Measurements from ENCODE around the gene NPHP3. TPM values are rescaled to one million over a fixed set of nuclear protein-coding genes. Genes with fewer than 3 reads are reported as not detected.

The NPHP3 gene
- total RNA-seq, 2 donors from 2014 or later: 15.7 to 23.0 TPM

GRCh38 chr3:132682201-132682600, 40.0 kb downstream of the NPHP3 start:
- Mint-ChIP-seq H3K9me3 (no peaks in the 10 kb centered on the region), H3K4me1 (no peaks in the 10 kb centered on the region), H3K4me3 (no peak overlapping the region), H3K27ac (no peak overlapping the region), H3K27me3 (ENCODE audit: insufficient read depth) (no peaks in the 10 kb centered on the region), H3K36me3 (ENCODE audit: low read depth) (peaks cover 46% of the 10 kb centered on the region)
- Histone ChIP-seq H3K4me3 (ENCODE audit: low read length) (no peak overlapping the region), H3K4me1 (ENCODE audit: control insufficient read depth, insufficient read depth, low read length) (no peaks in the 10 kb centered on the region), H3K36me3 (ENCODE audit: control insufficient read depth, insufficient read depth, low read length) (peaks cover 82% of the 10 kb centered on the region), H3K27ac (ENCODE audit: low read depth, low read length) (no peak overlapping the region), H3K9ac (ENCODE audit: extremely low read depth, low read length, poor library complexity, severe bottlenecking) (no peak overlapping the region), H3K9me3 (ENCODE audit: control insufficient read depth, low read length) (no peaks in the 10 kb centered on the region), H3K27me3 (ENCODE audit: control insufficient read depth, insufficient read depth, low read length, poor library complexity, severe bottlenecking) (no peaks in the 10 kb centered on the region)
- no peak for DNase-seq
- TF ChIP-seq CTCF (conservative IDR thresholded peaks at IDR 0.05): no peak

GRCh38 chr3:132681421-132681820, 40.8 kb downstream of the NPHP3 start:
- Mint-ChIP-seq H3K4me1 (no peaks in the 10 kb centered on the region), H3K27ac (no peak overlapping the region), H3K4me3 (no peak overlapping the region), H3K9me3 (no peaks in the 10 kb centered on the region), H3K27me3 (ENCODE audit: insufficient read depth) (no peaks in the 10 kb centered on the region), H3K36me3 (ENCODE audit: low read depth) (peaks cover 44% of the 10 kb centered on the region)
- Histone ChIP-seq H3K27ac (ENCODE audit: low read depth, low read length) (no peak overlapping the region), H3K4me1 (ENCODE audit: control insufficient read depth, insufficient read depth, low read length) (no peaks in the 10 kb centered on the region), H3K9ac (ENCODE audit: extremely low read depth, low read length, poor library complexity, severe bottlenecking) (no peak overlapping the region), H3K36me3 (ENCODE audit: control insufficient read depth, insufficient read depth, low read length) (peaks cover 82% of the 10 kb centered on the region), H3K9me3 (ENCODE audit: control insufficient read depth, low read length) (no peaks in the 10 kb centered on the region), H3K4me3 (ENCODE audit: low read length) (no peak overlapping the region), H3K27me3 (ENCODE audit: control insufficient read depth, insufficient read depth, low read length, poor library complexity, severe bottlenecking) (no peaks in the 10 kb centered on the region)
- 98 to 100% methylated on average over 2 to 3 of the region's 3 CpGs for WGBS, 2 experiments (ENCODE audit: insufficient coverage in 1 of 2, insufficient read length in 1 of 2)
- no peak for DNase-seq
- no peak for TF ChIP-seq CTCF (conservative IDR thresholded peaks at IDR 0.05)

GRCh38 chr3:132679911-132680310, 42.3 kb downstream of the NPHP3 start:
- Mint-ChIP-seq H3K4me3 (no peak overlapping the region), H3K9me3 (no peaks in the 10 kb centered on the region), H3K36me3 (ENCODE audit: low read depth) (peaks cover 46% of the 10 kb centered on the region), H3K4me1 (no peaks in the 10 kb centered on the region), H3K27me3 (ENCODE audit: insufficient read depth) (no peaks in the 10 kb centered on the region), H3K27ac (peak overlapping the region; percentile 38)
- Histone ChIP-seq H3K27ac (ENCODE audit: low read depth, low read length) (no peak overlapping the region), H3K9me3 (ENCODE audit: control insufficient read depth, low read length) (no peaks in the 10 kb centered on the region), H3K36me3 (ENCODE audit: control insufficient read depth, insufficient read depth, low read length) (peaks cover 86% of the 10 kb centered on the region), H3K4me3 (ENCODE audit: low read length) (no peak overlapping the region), H3K9ac (ENCODE audit: extremely low read depth, low read length, poor library complexity, severe bottlenecking) (no peak overlapping the region), H3K27me3 (ENCODE audit: control insufficient read depth, insufficient read depth, low read length, poor library complexity, severe bottlenecking) (no peaks in the 10 kb centered on the region), H3K4me1 (ENCODE audit: control insufficient read depth, insufficient read depth, low read length) (no peaks in the 10 kb centered on the region)
- 92 to 98% methylated on average over 4 of the region's 5 CpGs for WGBS, 2 experiments (ENCODE audit: insufficient coverage in 1 of 2, insufficient read length in 1 of 2)
- DNase-seq: no peak
- no peak for TF ChIP-seq CTCF (conservative IDR thresholded peaks at IDR 0.05)
